Breast epithelium (tissue), 3 donors: ENCODE measurements around the gene AFF3.

Experiments used
- POLR2A ChIP-seq: fragments of 450-650 bp; IDR thresholded peaks from one replicate; pipeline ENCODE4 v1.6.1; 2016; ENCODE audit warnings: antibody characterized with exemption, mild to moderate bottlenecking, moderate library complexity
- POLR2AphosphoS5 ChIP-seq, 3 donors: sonication (generic); formaldehyde crosslinking; IDR thresholded peaks; one replicate each; pipeline ENCODE4 v1.6.1; 2017; ENCODE audit warnings: antibody characterized with exemption in 3 of 3
- TF ChIP-seq, protein P1 (sequence below), 3 donors: fragments of 450-650 bp; IDR thresholded peaks; one replicate each; pipeline ENCODE4 v1.5.1; 2016 to 2017; ENCODE audit warnings: antibody characterized with exemption in 3 of 3, mild to moderate bottlenecking in 3 of 3, moderate library complexity in 3 of 3

DNA sequence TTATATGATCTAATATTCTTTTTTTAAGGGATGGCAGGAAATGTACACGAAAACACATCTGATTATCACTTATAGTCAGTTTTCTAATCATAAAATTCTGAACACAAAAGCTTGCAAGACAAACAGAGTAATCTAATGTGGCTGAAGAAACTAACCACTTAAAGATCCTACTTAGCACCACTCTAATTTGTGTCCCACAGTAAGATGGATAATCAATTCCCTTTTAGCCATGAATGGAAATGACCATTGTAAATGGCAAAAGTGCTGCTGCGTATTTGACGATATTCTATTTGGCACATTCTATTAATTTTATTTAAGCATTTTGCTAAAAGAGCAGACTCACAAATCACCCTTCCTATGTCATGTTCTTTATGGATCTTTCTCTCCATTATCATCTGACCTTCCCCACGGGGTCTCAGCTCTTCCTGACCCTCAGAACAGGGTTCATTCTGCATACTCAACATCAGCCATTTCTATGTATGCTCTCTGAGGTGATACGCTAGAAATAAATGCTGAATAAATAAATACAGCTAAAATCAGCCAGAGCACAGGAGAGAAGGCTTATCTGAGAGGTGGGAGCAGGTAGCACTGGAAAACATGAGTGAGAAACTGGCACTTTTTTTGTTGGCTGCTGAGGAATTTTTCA is 295.8 kb downstream of the AFF3 start:
- TF ChIP-seq, protein P1, sequence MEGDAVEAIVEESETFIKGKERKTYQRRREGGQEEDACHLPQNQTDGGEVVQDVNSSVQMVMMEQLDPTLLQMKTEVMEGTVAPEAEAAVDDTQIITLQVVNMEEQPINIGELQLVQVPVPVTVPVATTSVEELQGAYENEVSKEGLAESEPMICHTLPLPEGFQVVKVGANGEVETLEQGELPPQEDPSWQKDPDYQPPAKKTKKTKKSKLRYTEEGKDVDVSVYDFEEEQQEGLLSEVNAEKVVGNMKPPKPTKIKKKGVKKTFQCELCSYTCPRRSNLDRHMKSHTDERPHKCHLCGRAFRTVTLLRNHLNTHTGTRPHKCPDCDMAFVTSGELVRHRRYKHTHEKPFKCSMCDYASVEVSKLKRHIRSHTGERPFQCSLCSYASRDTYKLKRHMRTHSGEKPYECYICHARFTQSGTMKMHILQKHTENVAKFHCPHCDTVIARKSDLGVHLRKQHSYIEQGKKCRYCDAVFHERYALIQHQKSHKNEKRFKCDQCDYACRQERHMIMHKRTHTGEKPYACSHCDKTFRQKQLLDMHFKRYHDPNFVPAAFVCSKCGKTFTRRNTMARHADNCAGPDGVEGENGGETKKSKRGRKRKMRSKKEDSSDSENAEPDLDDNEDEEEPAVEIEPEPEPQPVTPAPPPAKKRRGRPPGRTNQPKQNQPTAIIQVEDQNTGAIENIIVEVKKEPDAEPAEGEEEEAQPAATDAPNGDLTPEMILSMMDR (IDR thresholded peaks at IDR 0.05): no peak
- TF ChIP-seq POLR2A (no peak), POLR2AphosphoS5 (IDR thresholded peaks at IDR 0.05) (no peak)
